Small intestine (tissue), 7 donors: Measurements from ENCODE around the gene HHLA2. TPM values are rescaled to one million over a fixed set of nuclear protein-coding genes. Genes with fewer than 3 reads are reported as not detected.
"Not testable (repeated sequence)": the region's sequence is repeated elsewhere in the genome, so short reads cannot be mapped to it uniquely, and the experiment has no call there.

Source experiments
- DNase-seq, 2 donors: peaks; one replicate each; pipeline versions ENCODE4 v3.0.0 to v3.0.0-alpha.2; 2013
- FAIRE-seq: peaks from 2 replicates; lab custom pipeline; 2012; peaks lifted over from hg19 to GRCh38; lab: Jason Lieb, UNC
- H3K27ac ChIP-seq, 3 donors: one replicate each; pipeline ENCODE4 v1.5.1; 2013; ENCODE audit warnings: low read length in 2 of 3, mild to moderate bottlenecking in 2 of 3, control low read depth in 1 of 3, inconsistent platforms in 1 of 3, low read depth in 1 of 3, moderate library complexity in 1 of 3
- H3K27me3 ChIP-seq, 3 donors: one replicate each; pipeline ENCODE4 v1.6.1; 2013; ENCODE audit warnings: low read length in 3 of 3, inconsistent platforms in 1 of 3; ENCODE audit not compliant: control insufficient read depth in 3 of 3, insufficient read depth in 3 of 3
- H3K36me3 ChIP-seq, 3 donors: one replicate each; pipeline ENCODE4 v1.6.1; 2013; ENCODE audit warnings: low read length in 3 of 3, inconsistent platforms in 1 of 3, low read depth in 1 of 3, mild to moderate bottlenecking in 1 of 3, moderate library complexity in 1 of 3; ENCODE audit not compliant: control insufficient read depth in 3 of 3, insufficient read depth in 2 of 3
- H3K4me1 ChIP-seq, 3 donors: one replicate each; pipeline ENCODE4 v1.6.1; 2013; ENCODE audit warnings: low read length in 2 of 3, inconsistent platforms in 1 of 3, low read depth in 1 of 3, mild to moderate bottlenecking in 1 of 3, moderate library complexity in 1 of 3; ENCODE audit not compliant: control insufficient read depth in 3 of 3, insufficient read depth in 2 of 3
- H3K4me3 ChIP-seq, 3 donors: one replicate each; pipeline ENCODE4 v1.5.1; 2013; ENCODE audit warnings: low read length in 3 of 3, control low read depth in 1 of 3, inconsistent platforms in 1 of 3, low read depth in 1 of 3, mild to moderate bottlenecking in 1 of 3, moderate library complexity in 1 of 3
- H3K9me3 ChIP-seq, 2 donors: one replicate each; pipeline ENCODE4 v1.6.1; 2013; ENCODE audit warnings: low read depth in 1 of 2, low read length in 1 of 2; ENCODE audit not compliant: control insufficient read depth in 2 of 2, insufficient read depth in 1 of 2
- WGBS, 3 donors: extraction: QIAGEN DNeasy Blood & Tissue Kit; methylation state at CpG; one replicate each; pipeline ENCODE4 v1.1.7; 2013; 5-methylcytosine and 5-hydroxymethylcytosine counted together
- polyA plus RNA-seq, 4 donors: library from polyadenylated mRNA; stranded (reverse) in 3 of 4; unstranded in 1 of 4; fragments of 200-250 nt in 3 of 4; fragments of 120-200 nt in 1 of 4; gene quantifications; one replicate each; pipeline versions ENCODE4 v1.2.1 to v1.2.3, GENCODE V29; 2013
- donor health status: healthy with polysubstance abuse.
- donor health status: control.
- donor health status: control.
- donor health status: Bipolar disorder and iron deficiency.
- donor health status: healthy.

Gene HHLA2
- polyA plus RNA-seq, 4 donors, result 20.5 to 130 (median 91.0) TPM

DNA sequence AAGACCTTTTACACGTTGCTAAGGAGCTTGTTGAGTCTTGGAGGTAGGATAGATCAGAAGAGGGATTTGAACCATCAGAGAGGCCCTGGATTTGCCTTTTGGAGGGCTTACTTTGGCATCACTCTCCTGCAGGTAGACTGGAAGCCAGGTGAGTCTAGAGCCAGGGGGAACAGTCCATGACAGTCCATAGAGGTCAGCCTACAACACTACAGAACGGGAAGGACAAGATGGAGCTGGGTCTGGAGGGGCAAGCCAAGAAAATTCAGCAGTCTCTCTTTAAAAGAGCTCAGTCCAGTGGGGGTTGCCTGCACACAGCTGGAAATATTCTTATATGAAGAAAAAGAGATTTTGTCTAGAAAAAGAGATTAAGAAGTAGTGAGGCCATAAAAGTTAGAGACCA lies 60.7 kb downstream of the HHLA2 start:
- Histone ChIP-seq H3K4me3 (no peak overlapping the region), H3K36me3 (peaks cover 0 to 10% (median 5%) of the 10 kb centered on the region in 3 donors), H3K27ac (no peak overlapping the region), H3K4me1 (no peaks in the 10 kb centered on the region), H3K27me3 (no peaks in the 10 kb centered on the region), H3K9me3 (no peaks in the 10 kb centered on the region)
- FAIRE-seq, result no peak
- no peak for DNase-seq
- whole genome bisulfite sequencing, 3 donors, result 79 to 86% (median 82%) methylated on average over 2 of the region's 2 CpGs

DNA sequence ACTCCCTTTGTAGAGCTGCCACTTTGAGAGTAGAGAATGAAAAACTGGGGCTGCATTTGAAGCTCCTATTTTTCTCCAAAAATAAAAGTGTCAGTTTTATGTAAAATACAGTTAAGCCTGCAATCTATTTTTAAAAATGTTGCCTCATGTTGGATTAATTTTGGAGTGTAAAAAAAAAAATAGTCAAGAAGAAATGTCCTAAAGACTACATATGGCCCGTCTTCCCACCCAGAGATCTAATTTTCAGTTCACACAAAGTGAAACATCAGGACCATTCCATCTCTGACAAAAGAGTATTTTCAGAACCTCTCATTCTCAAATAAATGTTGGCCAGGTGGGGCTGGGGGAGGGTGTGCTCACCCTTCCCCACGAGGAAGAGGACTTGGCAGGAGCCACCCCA lies 62.7 kb downstream of the HHLA2 start:
- H3K9me3 ChIP-seq, result no peaks in the 10 kb centered on the region
- DNase-seq, result no peak
- no peak for FAIRE-seq
- peaks cover 0 to 13% (median 5%) of the 10 kb centered on the region in 3 donors for H3K36me3 ChIP-seq
- H3K27ac ChIP-seq, result no peak overlapping the region
- H3K27me3 ChIP-seq, result no peaks in the 10 kb centered on the region
- no peak overlapping the region for H3K4me3 ChIP-seq
- no peaks in the 10 kb centered on the region for H3K4me1 ChIP-seq
- WGBS, 3 donors, result 79 to 87% (median 84%) methylated on average over 2 of the region's 2 CpGs

DNA sequence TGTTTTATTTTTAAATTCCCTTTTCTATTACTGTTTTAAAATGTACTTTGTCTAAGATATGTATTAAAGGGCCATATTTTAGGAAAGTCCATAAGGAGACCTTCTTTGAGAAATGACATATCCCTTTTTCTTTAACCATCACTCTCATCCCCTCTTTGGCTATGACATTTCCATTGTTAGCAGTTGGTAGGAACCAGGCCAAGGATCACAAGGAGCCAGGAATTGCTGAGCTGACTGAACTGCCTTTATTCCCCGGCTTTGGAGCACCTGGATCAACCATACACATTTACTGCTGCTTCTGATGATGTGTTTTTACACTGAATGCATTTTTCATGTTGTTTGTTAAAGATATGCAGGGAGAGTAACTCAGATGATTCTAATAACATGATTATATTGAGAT lies 79.7 kb downstream of the HHLA2 start:
- H3K27me3 ChIP-seq, result no peaks in the 10 kb centered on the region
- DNase-seq, result no peak
- no peak for FAIRE-seq
- no peaks in the 10 kb centered on the region for H3K4me1 ChIP-seq
- H3K9me3 ChIP-seq, result no peaks in the 10 kb centered on the region
- 0% methylated on average over 1 of the region's 1 CpG for WGBS, 3 donors
- H3K36me3 ChIP-seq, result no peaks in the 10 kb centered on the region
- H3K27ac ChIP-seq, result no peak overlapping the region
- no peak overlapping the region for H3K4me3 ChIP-seq

DNA sequence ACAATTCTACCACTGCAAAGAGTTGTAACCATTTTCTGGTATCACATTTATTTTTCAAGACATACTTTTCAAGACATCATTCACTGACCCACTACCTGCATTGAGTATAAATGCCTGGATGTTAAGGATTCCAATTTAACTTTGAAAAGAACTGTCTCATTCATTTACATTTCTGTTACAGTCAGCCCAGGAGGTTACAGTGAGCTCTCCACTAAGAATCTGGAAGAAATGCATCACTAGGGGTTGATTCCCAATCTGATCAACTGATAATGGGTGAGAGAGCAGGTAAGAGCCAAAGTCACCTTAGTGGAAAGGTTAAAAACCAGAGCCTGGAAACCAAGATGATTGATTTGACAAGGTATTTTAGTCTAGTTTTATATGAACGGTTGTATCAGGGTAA lies 81.0 kb downstream of the HHLA2 start:
- DNase-seq (no peak), FAIRE-seq (no peak)
- Histone ChIP-seq H3K27ac (peak overlapping the region in 1 of 3 donors; percentile 11), H3K9me3 (no peaks in the 10 kb centered on the region), H3K36me3 (no peaks in the 10 kb centered on the region), H3K4me1 (no peaks in the 10 kb centered on the region), H3K27me3 (no peaks in the 10 kb centered on the region), H3K4me3 (no peak overlapping the region)
- WGBS, 3 donors, result 76 to 85% (median 80%) methylated on average over 1 of the region's 1 CpG

DNA sequence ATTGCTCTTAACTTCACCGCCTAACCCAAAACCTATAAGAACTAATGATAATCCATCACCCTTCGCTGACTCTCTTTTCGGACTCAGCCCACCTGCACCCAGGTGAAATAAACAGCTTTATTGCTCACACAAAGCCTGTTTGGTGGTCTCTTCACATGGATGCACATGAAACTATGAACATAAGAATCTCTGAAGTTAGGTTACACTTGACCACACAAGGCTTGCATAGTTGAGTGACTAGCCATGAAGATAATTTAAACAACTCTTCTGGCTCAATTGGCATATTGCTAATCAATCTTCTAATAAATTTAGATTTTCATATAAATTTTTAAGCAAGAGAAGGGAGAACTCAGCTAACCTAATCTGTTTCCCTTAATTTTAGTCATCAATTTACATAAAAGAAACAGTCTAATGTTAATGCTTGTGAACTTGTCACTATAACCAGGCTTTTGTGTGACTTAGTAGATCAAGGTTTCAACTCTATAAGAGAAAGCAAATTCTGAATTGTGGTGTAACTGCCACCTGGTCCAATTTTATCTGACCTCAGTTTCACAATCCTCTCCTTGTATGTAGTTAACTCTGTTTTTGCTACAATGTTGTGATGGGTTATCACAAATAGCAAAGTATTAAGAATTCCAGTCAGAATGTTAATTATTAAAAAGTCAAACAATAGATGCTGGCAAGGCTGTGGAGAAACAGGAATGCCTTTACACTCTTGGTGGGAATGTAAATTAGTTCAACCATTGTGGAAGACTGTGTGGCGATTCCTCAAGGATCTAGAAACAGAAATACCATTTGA lies 82.0 kb downstream of the HHLA2 start:
- FAIRE-seq (no peak), DNase-seq (no peak)
- H3K4me3 ChIP-seq, result no peak overlapping the region
- no peaks in the 10 kb centered on the region for H3K9me3 ChIP-seq
- WGBS, 3 donors, result 82 to 93% (median 93%) methylated on average over 4 of the region's 4 CpGs
- no peak overlapping the region for H3K27ac ChIP-seq
- H3K27me3 ChIP-seq, result no peaks in the 10 kb centered on the region
- no peaks in the 10 kb centered on the region for H3K36me3 ChIP-seq
- H3K4me1 ChIP-seq, result no peaks in the 10 kb centered on the region

DNA sequence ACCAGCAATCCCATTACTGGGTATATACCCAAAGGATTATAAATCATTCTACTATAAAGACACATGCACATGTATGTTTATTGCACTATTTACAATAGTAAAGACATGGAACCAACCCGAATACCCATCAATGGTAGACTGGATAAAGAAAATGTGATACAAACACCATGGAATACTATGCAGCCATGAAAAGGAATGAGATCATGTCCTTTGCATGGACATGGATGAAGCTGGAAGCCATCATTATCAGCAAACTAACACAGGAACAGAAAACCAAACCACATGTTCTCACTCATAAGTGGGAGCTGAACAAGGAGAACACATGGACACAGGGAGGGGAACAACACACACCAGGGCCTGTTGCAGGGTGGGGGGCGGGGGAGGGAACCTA lies 82.6 kb downstream of the HHLA2 start:
- not testable (repeated sequence) for H3K27ac ChIP-seq, FAIRE-seq

DNA sequence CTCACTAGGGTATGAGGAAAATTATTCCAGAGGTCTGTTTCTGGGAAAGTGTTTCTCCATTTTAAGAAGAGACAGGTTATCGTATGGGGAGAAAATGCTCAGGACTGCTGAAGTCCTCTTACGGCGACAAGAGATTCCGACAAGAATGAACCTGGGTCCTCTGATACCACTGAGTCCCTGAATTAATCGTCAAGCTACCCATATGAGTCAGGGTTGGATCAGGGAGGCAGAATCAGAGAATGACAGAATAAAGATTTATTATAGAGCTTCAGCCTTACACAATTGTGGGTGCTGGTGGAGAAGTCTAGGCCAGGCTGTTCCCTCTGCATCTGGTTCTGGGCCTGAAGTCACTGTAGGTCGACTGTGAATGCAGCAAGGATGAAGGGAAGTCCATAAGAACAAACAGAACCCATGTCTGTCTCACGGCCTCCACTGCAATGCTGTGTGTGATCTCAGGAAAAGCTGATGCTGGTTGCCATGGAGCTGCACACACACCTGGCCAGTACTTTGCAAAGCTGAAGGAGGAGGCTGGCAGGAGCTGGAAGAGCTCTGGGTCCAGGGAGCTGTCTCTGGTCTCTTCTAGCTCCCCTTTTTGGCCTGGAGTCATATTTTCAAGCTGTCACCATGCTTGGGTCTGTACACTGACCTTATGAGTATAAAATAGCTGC lies 83.9 kb downstream of the HHLA2 start:
- Histone ChIP-seq H3K27ac (no peak overlapping the region), H3K27me3 (no peaks in the 10 kb centered on the region), H3K4me1 (no peaks in the 10 kb centered on the region), H3K9me3 (no peaks in the 10 kb centered on the region), H3K4me3 (no peak overlapping the region), H3K36me3 (no peaks in the 10 kb centered on the region)
- FAIRE-seq (no peak), DNase-seq (no peak)
- 85 to 93% (median 86%) methylated on average over 7 of the region's 7 CpGs for WGBS, 3 donors

More for the DNA sequence above, 82.6 kb downstream of the HHLA2 start:
- H3K9me3 ChIP-seq, H3K4me1 ChIP-seq, DNase-seq, H3K36me3 ChIP-seq, H3K4me3 ChIP-seq, H3K27me3 ChIP-seq: not testable (repeated sequence)
- 96 to 98% (median 98%) methylated on average over 2 of the region's 2 CpGs for WGBS, 3 donors

DNA sequence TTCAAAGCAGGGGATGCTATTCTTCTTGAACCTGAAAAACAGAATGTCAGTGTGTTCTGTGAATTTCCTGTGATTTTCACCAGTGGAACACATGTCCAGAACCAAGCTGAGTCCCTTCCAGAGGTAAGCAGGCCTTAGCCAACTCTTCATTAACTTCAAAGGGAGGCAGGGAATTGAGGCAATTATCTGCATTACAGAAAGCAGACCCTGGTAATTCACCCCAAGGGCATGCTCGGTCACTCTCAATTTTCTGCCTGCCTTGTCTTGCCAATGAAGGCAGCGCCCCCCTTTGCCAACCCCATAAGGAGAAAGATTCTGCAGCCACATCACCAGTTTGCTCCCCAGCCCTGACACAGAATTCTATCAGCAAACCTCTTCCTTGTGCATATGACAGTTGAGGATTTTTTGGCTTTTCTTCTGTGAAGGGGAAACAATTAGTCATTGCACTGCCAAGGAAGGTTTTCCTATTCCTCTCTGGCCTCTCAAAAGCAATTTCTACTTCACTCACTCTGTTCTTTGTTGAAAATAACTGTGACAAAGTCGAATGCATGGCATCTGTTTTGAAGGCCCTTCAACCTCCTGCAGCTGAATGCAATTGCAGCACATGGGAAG lies 85.3 kb downstream of the HHLA2 start:
- H3K4me3 ChIP-seq, result no peak overlapping the region
- no peaks in the 10 kb centered on the region for H3K9me3 ChIP-seq
- DNase-seq (no peak), FAIRE-seq (no peak)
- H3K27ac ChIP-seq, result no peak overlapping the region
- no peaks in the 10 kb centered on the region for H3K27me3 ChIP-seq
- H3K4me1 ChIP-seq, result no peaks in the 10 kb centered on the region
- WGBS, 3 donors, result 67 to 76% (median 73%) methylated on average over 3 of the region's 3 CpGs
- no peaks in the 10 kb centered on the region for H3K36me3 ChIP-seq
